A549 (cell line): ENCODE measurements around the gene ZNF502.

Source experiments
- CTCF ChIP-seq: fragments of >200 bp; sonication (Bioruptor Twin); formaldehyde crosslinking; IDR thresholded peaks from 3 replicates; pipeline ENCODE4 v1.5.1; 2016
- JUN ChIP-seq, 2 experiments: fragments of >200 bp; sonication (Bioruptor Twin); formaldehyde crosslinking; IDR thresholded peaks; 2 replicates in 1 of 2; 3 replicates in 1 of 2; pipeline ENCODE4 v1.6.1; 2016 to 2017
- POLR2A ChIP-seq: IDR thresholded peaks from 2 replicates; pipeline ENCODE4 v1.6.1; 2012; ENCODE audit warnings: mild to moderate bottlenecking, low read length

- TF ChIP-seq POLR2A (no peak), CTCF (no peak), JUN (IDR thresholded peaks at IDR 0.05) (no peak)
Observed at GRCh38 chr3:44771424-44772098, 59.1 kb downstream of the ZNF502 start.
